ENCODE measurements around the gene CELF5. TPM values are rescaled to one million over a fixed set of nuclear protein-coding genes. Genes with fewer than 3 reads are reported as not detected.
"Not testable (repeated sequence)": the region's sequence is repeated elsewhere in the genome, so short reads cannot be mapped to it uniquely, and the experiment has no call there.

Gene CELF5
- total RNA-seq, 1 donor from 2014 or later, result 1.7 TPM

- no peak overlapping the region for H3K4me3 Mint-ChIP-seq (ENCODE audit: low read depth)
- H3K27me3 Mint-ChIP-seq, result peaks cover 18% of the 10 kb centered on the region
- DNase-seq (ENCODE audit: low spot score, unreplicated experiment), result no peak
- TF ChIP-seq CTCF (IDR thresholded peaks at IDR 0.05; ENCODE audit: unreplicated experiment), result no peak
- H3K36me3 Mint-ChIP-seq (ENCODE audit: insufficient read depth), result no peaks in the 10 kb centered on the region
- no peak overlapping the region for H3K27ac Mint-ChIP-seq
- no peaks in the 10 kb centered on the region for H3K9me3 Mint-ChIP-seq (ENCODE audit: low read depth)
- no peaks in the 10 kb centered on the region for H3K4me1 Mint-ChIP-seq (ENCODE audit: low read depth)
Measured at GRCh38 chr19:3296446-3296845, 72.0 kb downstream of the CELF5 start.

DNA sequence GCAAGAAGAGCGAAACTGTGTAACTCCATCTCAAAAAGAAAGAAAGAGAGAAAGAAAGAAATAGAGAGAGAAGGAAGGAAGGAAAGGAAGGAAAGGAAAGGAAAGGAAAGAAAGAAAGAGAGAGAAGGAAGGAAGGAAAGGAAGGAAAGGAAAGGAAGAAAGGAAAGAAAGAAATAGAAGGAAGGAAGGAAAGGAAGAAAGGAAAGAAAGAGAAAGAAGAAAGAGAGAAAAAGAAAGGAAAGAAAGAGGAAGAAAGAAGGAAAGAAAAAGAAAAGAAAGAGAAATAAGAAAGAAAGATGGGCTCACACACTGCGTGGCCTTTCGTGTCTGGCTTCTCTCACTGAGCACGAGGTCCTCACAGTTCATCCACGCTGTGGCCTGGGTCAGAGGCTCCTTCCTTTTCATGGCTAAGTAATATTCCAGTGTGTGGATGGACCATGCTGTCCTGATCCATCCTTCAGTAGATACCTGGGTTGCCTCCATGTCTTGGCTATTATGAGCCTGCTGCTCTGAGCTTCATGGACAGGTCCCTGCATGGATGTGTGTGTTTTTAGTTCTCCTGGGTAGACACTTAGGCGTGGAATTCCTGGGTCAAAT lies 74.5 kb downstream of the CELF5 start:
- Mint-ChIP-seq H3K27ac (no peak overlapping the region), H3K36me3 (ENCODE audit: insufficient read depth) (no peaks in the 10 kb centered on the region), H3K9me3 (ENCODE audit: low read depth) (peaks cover 3% of the 10 kb centered on the region), H3K27me3 (peaks cover 28% of the 10 kb centered on the region), H3K4me1 (ENCODE audit: low read depth) (no peaks in the 10 kb centered on the region), H3K4me3 (ENCODE audit: low read depth) (no peak overlapping the region)
- no peak for DNase-seq (ENCODE audit: low spot score, unreplicated experiment)
- no peak for TF ChIP-seq CTCF (IDR thresholded peaks at IDR 0.05; ENCODE audit: unreplicated experiment)

- H3K27ac Mint-ChIP-seq; H3K36me3 Mint-ChIP-seq (ENCODE audit: insufficient read depth); H3K4me3 Mint-ChIP-seq (ENCODE audit: low read depth); H3K9me3 Mint-ChIP-seq (ENCODE audit: low read depth); H3K4me1 Mint-ChIP-seq (ENCODE audit: low read depth); DNase-seq (ENCODE audit: low spot score, unreplicated experiment): not testable (repeated sequence)
- peaks cover 25% of the 10 kb centered on the region for H3K27me3 Mint-ChIP-seq
Measured at GRCh38 chr19:3300566-3300965, 76.1 kb downstream of the CELF5 start.

GRCh38 chr19:3302755-3303154 lies 78.3 kb downstream of the CELF5 start:
- Mint-ChIP-seq H3K9me3 (ENCODE audit: low read depth) (peaks cover 3% of the 10 kb centered on the region), H3K36me3 (ENCODE audit: insufficient read depth) (no peaks in the 10 kb centered on the region), H3K27ac (no peak overlapping the region), H3K4me1 (ENCODE audit: low read depth) (no peaks in the 10 kb centered on the region), H3K4me3 (ENCODE audit: low read depth) (no peak overlapping the region), H3K27me3 (peaks cover 25% of the 10 kb centered on the region)
- DNase-seq (ENCODE audit: low spot score, unreplicated experiment), result no peak
- TF ChIP-seq CTCF (IDR thresholded peaks at IDR 0.05; ENCODE audit: unreplicated experiment), result no peak

DNA sequence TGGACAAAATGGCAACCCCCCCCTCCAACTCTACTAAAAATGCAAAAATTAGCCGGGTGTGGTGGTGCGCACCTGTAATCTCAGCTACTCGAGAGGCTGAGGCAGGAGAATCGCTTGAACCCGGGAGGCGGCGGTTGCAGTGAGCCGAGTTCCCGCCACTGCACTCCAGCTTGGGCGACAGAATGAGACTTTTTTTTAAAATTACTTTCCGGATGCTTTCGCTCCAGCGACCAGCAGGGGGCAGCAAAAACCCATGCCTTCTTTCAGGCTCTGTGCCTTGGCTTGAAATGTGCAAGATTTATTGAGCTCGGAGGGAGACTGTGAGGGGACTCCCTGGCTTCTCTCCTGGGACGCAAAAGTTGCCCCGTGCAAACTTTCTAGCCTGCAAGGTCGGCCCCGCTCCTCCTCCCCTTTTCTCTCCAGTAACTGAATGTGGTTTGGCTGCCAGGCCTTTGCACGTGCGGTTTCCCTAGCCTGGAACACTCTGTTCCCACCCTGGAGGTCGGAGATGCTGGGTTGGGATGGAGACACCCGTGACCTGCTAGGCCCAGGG lies 80.5 kb downstream of the CELF5 start:
- no peaks in the 10 kb centered on the region for H3K36me3 Mint-ChIP-seq (ENCODE audit: insufficient read depth)
- DNase-seq (ENCODE audit: low spot score, unreplicated experiment), result peak; percentile 62
- no peak overlapping the region for H3K4me3 Mint-ChIP-seq (ENCODE audit: low read depth)
- H3K27ac Mint-ChIP-seq, result no peak overlapping the region
- H3K27me3 Mint-ChIP-seq, result peaks cover 33% of the 10 kb centered on the region
- H3K4me1 Mint-ChIP-seq (ENCODE audit: low read depth), result no peaks in the 10 kb centered on the region
- peak; percentile 82 for TF ChIP-seq CTCF (IDR thresholded peaks at IDR 0.05; ENCODE audit: unreplicated experiment)
- H3K9me3 Mint-ChIP-seq (ENCODE audit: low read depth), result peaks cover 3% of the 10 kb centered on the region

GRCh38 chr19:3309724-3310123 lies 85.3 kb downstream of the CELF5 start:
- no peak for TF ChIP-seq CTCF (IDR thresholded peaks at IDR 0.05; ENCODE audit: unreplicated experiment)
- Mint-ChIP-seq H3K27me3 (peaks cover 45% of the 10 kb centered on the region), H3K36me3 (ENCODE audit: insufficient read depth) (no peaks in the 10 kb centered on the region), H3K9me3 (ENCODE audit: low read depth) (no peaks in the 10 kb centered on the region), H3K4me3 (ENCODE audit: low read depth) (no peak overlapping the region), H3K4me1 (ENCODE audit: low read depth) (no peaks in the 10 kb centered on the region), H3K27ac (no peak overlapping the region)
- DNase-seq (ENCODE audit: low spot score, unreplicated experiment), result no peak

Data from progenitor cell of endocrine pancreas (in vitro differentiated cells).